Measurements from ENCODE around the gene MN1. TPM values are rescaled to one million over a fixed set of nuclear protein-coding genes. Genes with fewer than 3 reads are reported as not detected.

The MN1 gene
- total and polyA plus RNA-seq, 2 donors: 5.1 to 9.1 TPM

- H3K27ac ChIP-seq (ENCODE audit: low read depth): no peak overlapping the region
- WGBS: 76% methylated on average over 25 of the region's 25 CpGs
- no peak overlapping the region for H3K4me3 ChIP-seq (ENCODE audit: low read depth, low read length)
- H3K4me1 ChIP-seq (ENCODE audit: insufficient read depth): no peaks in the 10 kb centered on the region
- DNase-seq (ENCODE audit: extremely low spot score): no peak
- no peaks in the 10 kb centered on the region for H3K36me3 ChIP-seq (ENCODE audit: insufficient read depth)
Observed at GRCh38 chr22:27790376-27791158, 11.0 kb downstream of the MN1 start.

- H3K36me3 ChIP-seq (ENCODE audit: insufficient read depth): no peaks in the 10 kb centered on the region
- no peak overlapping the region for H3K27ac ChIP-seq (ENCODE audit: low read depth)
- no peak overlapping the region for H3K4me3 ChIP-seq (ENCODE audit: low read depth, low read length)
- no peak for DNase-seq (ENCODE audit: extremely low spot score)
- WGBS: 90% methylated on average over 20 of the region's 20 CpGs
- H3K4me1 ChIP-seq (ENCODE audit: insufficient read depth): no peaks in the 10 kb centered on the region
Observed at GRCh38 chr22:27788500-27789288, 12.9 kb downstream of the MN1 start.

GRCh38 chr22:27786965-27787364 is 14.6 kb downstream of the MN1 start:
- WGBS: 95% methylated on average over 13 of the region's 13 CpGs
- no peaks in the 10 kb centered on the region for H3K36me3 ChIP-seq (ENCODE audit: insufficient read depth)
- H3K4me1 ChIP-seq (ENCODE audit: insufficient read depth): no peaks in the 10 kb centered on the region
- no peak overlapping the region for H3K27ac ChIP-seq (ENCODE audit: low read depth)
- DNase-seq (ENCODE audit: extremely low spot score): no peak
- no peak overlapping the region for H3K4me3 ChIP-seq (ENCODE audit: low read depth, low read length)

GRCh38 chr22:27786291-27786932 is 15.1 kb downstream of the MN1 start:
- WGBS: 79% methylated on average over 14 of the region's 14 CpGs
- no peak overlapping the region for H3K27ac ChIP-seq (ENCODE audit: low read depth)
- DNase-seq (ENCODE audit: extremely low spot score): no peak
- no peaks in the 10 kb centered on the region for H3K4me1 ChIP-seq (ENCODE audit: insufficient read depth)
- H3K4me3 ChIP-seq (ENCODE audit: low read depth, low read length): no peak overlapping the region
- H3K36me3 ChIP-seq (ENCODE audit: insufficient read depth): no peaks in the 10 kb centered on the region

GRCh38 chr22:27785831-27786230 is 15.7 kb downstream of the MN1 start:
- H3K4me3 ChIP-seq (ENCODE audit: low read depth, low read length): no peak overlapping the region

GRCh38 chr22:27784120-27784475 is 17.5 kb downstream of the MN1 start:
- DNase-seq (ENCODE audit: extremely low spot score): no peak
- Histone ChIP-seq H3K36me3 (ENCODE audit: insufficient read depth) (no peaks in the 10 kb centered on the region), H3K27ac (ENCODE audit: low read depth) (no peak overlapping the region), H3K4me1 (ENCODE audit: insufficient read depth) (no peaks in the 10 kb centered on the region), H3K4me3 (ENCODE audit: low read depth, low read length) (no peak overlapping the region)
- 84% methylated on average over 6 of the region's 6 CpGs for WGBS

More at GRCh38 chr22:27785831-27786230, 15.7 kb downstream of the MN1 start:
- H3K36me3 ChIP-seq (ENCODE audit: insufficient read depth): no peaks in the 10 kb centered on the region
- H3K27ac ChIP-seq (ENCODE audit: low read depth): no peak overlapping the region
- no peak for DNase-seq (ENCODE audit: extremely low spot score)
- WGBS: 75% methylated on average over 12 of the region's 12 CpGs
- H3K4me1 ChIP-seq (ENCODE audit: insufficient read depth): no peaks in the 10 kb centered on the region

- H3K27ac ChIP-seq (ENCODE audit: low read depth): no peak overlapping the region
- 80% methylated on average over 13 of the region's 13 CpGs for WGBS
- H3K4me3 ChIP-seq (ENCODE audit: low read depth, low read length): no peak overlapping the region
- no peaks in the 10 kb centered on the region for H3K4me1 ChIP-seq (ENCODE audit: insufficient read depth)
- no peaks in the 10 kb centered on the region for H3K36me3 ChIP-seq (ENCODE audit: insufficient read depth)
- no peak for DNase-seq (ENCODE audit: extremely low spot score)
Observed at GRCh38 chr22:27783436-27784119, 18.0 kb downstream of the MN1 start.

GRCh38 chr22:27782088-27782487 is 19.5 kb downstream of the MN1 start:
- H3K4me1 ChIP-seq (ENCODE audit: insufficient read depth): no peaks in the 10 kb centered on the region
- no peak overlapping the region for H3K4me3 ChIP-seq (ENCODE audit: low read depth, low read length)
- WGBS: 84% methylated on average over 13 of the region's 13 CpGs
- H3K36me3 ChIP-seq (ENCODE audit: insufficient read depth): no peaks in the 10 kb centered on the region
- DNase-seq (ENCODE audit: extremely low spot score): no peak
- H3K27ac ChIP-seq (ENCODE audit: low read depth): no peak overlapping the region

- no peak overlapping the region for H3K27ac ChIP-seq (ENCODE audit: low read depth)
- H3K4me3 ChIP-seq (ENCODE audit: low read depth, low read length): no peak overlapping the region
- no peaks in the 10 kb centered on the region for H3K36me3 ChIP-seq (ENCODE audit: insufficient read depth)
- no peak for DNase-seq (ENCODE audit: extremely low spot score)
- H3K4me1 ChIP-seq (ENCODE audit: insufficient read depth): no peaks in the 10 kb centered on the region
- WGBS: 46% methylated on average over 9 of the region's 9 CpGs
Observed at GRCh38 chr22:27780161-27780575, 21.4 kb downstream of the MN1 start.

GRCh38 chr22:27779643-27780042 is 21.9 kb downstream of the MN1 start:
- no peaks in the 10 kb centered on the region for H3K4me1 ChIP-seq (ENCODE audit: insufficient read depth)
- no peaks in the 10 kb centered on the region for H3K36me3 ChIP-seq (ENCODE audit: insufficient read depth)
- 74% methylated on average over 3 of the region's 3 CpGs for WGBS
- no peak for DNase-seq (ENCODE audit: extremely low spot score)
- no peak overlapping the region for H3K4me3 ChIP-seq (ENCODE audit: low read depth, low read length)
- no peak overlapping the region for H3K27ac ChIP-seq (ENCODE audit: low read depth)

- 51% methylated on average over 24 of the region's 24 CpGs for WGBS
- Histone ChIP-seq H3K27ac (ENCODE audit: low read depth) (no peak overlapping the region), H3K4me3 (ENCODE audit: low read depth, low read length) (no peak overlapping the region)
Observed at GRCh38 chr22:27778294-27779090, 23.1 kb downstream of the MN1 start.

GRCh38 chr22:27777128-27777527 is 24.4 kb downstream of the MN1 start:
- Histone ChIP-seq H3K4me3 (ENCODE audit: low read depth, low read length) (no peak overlapping the region), H3K4me1 (ENCODE audit: insufficient read depth) (no peaks in the 10 kb centered on the region), H3K27ac (ENCODE audit: low read depth) (no peak overlapping the region), H3K36me3 (ENCODE audit: insufficient read depth) (no peaks in the 10 kb centered on the region)
- WGBS: 83% methylated on average over 9 of the region's 9 CpGs
- no peak for DNase-seq (ENCODE audit: extremely low spot score)

More at GRCh38 chr22:27778294-27779090, 23.1 kb downstream of the MN1 start:
- no peak for DNase-seq (ENCODE audit: extremely low spot score)
- Histone ChIP-seq H3K4me1 (ENCODE audit: insufficient read depth) (no peaks in the 10 kb centered on the region), H3K36me3 (ENCODE audit: insufficient read depth) (no peaks in the 10 kb centered on the region)

GRCh38 chr22:27776650-27776958 is 25.0 kb downstream of the MN1 start:
- 42% methylated on average over 8 of the region's 8 CpGs for WGBS
- Histone ChIP-seq H3K36me3 (ENCODE audit: insufficient read depth) (no peaks in the 10 kb centered on the region), H3K27ac (ENCODE audit: low read depth) (no peak overlapping the region), H3K4me3 (ENCODE audit: low read depth, low read length) (no peak overlapping the region), H3K4me1 (ENCODE audit: insufficient read depth) (no peaks in the 10 kb centered on the region)
- DNase-seq (ENCODE audit: extremely low spot score): no peak
